Measurements from ENCODE around the gene CFAP61. TPM values are rescaled to one million over a fixed set of nuclear protein-coding genes. Genes with fewer than 3 reads are reported as not detected.

CFAP61 gene
- total RNA-seq, 2 experiments from 2014 or later: not detected

DNA sequence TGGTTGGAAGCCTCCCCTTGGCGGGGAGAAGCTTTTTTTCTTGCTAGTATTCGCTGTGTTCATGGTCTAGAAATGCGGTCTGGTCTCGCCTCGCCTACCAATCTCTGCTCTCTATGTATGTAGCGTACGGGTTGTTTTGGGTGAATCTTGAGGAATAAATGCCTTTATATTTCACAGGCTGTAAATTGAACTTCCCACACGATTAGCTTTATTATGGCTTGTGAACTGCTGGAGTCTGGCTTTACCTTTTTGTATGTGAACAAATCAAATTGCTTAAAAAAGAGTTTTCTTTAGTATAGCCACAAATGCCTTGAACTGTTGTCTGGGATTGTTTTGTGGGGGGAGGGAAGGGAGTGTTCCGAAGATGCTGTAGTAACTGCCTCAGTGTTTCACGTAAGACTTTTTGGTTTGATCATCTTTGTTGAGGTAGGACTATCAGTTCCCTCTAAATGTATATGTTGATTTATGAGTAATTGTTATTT, 317.8 kb downstream of the CFAP61 start:
- Mint-ChIP-seq H3K9me3 (no peaks in the 10 kb centered on the region), H3K4me1 (ENCODE audit: low read depth) (peaks cover 16% of the 10 kb centered on the region), H3K27ac (no peak overlapping the region), H3K36me3 (ENCODE audit: low read depth) (no peaks in the 10 kb centered on the region), H3K4me3 (peak overlapping the region; percentile 58), H3K27me3 (peaks cover 66% of the 10 kb centered on the region)
- DNase-seq (no peak), ATAC-seq (no peak)
- TF ChIP-seq, protein P1, sequence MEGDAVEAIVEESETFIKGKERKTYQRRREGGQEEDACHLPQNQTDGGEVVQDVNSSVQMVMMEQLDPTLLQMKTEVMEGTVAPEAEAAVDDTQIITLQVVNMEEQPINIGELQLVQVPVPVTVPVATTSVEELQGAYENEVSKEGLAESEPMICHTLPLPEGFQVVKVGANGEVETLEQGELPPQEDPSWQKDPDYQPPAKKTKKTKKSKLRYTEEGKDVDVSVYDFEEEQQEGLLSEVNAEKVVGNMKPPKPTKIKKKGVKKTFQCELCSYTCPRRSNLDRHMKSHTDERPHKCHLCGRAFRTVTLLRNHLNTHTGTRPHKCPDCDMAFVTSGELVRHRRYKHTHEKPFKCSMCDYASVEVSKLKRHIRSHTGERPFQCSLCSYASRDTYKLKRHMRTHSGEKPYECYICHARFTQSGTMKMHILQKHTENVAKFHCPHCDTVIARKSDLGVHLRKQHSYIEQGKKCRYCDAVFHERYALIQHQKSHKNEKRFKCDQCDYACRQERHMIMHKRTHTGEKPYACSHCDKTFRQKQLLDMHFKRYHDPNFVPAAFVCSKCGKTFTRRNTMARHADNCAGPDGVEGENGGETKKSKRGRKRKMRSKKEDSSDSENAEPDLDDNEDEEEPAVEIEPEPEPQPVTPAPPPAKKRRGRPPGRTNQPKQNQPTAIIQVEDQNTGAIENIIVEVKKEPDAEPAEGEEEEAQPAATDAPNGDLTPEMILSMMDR (IDR thresholded peaks at IDR 0.05): no peak
- ChIA-PET CTCF (no interaction called here), POLR2A (interaction anchor here (0.6 kb wide), 1 partner anchor 336 kb away, joined by 3 read pairs; no protein-coding TSS in a partner anchor)
- intact Hi-C loops (cut with micrococcal nuclease): no loop called here

DNA sequence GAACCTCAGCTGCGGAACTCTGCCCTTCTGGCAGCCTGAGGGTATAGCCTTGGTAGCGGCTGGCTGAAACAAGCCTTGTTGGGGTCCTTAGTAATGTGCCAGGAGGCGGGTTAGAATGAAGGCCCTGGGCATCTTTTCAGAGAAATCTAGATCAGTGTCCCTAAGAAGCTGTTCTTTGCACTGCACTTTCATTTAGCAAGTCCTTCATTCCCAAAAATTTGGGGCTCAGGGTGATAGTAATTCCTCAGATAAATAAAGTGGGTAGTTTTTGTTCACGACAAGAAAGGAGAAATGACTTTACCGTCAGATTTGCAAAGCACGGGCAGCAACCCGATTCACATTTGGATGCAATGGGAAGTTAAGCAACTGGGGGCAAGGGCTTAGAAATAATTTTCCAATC, 318.8 kb downstream of the CFAP61 start:
- Mint-ChIP-seq H3K27me3 (peaks cover 65% of the 10 kb centered on the region), H3K27ac (no peak overlapping the region), H3K36me3 (ENCODE audit: low read depth) (no peaks in the 10 kb centered on the region), H3K4me3 (no peak overlapping the region), H3K9me3 (no peaks in the 10 kb centered on the region), H3K4me1 (ENCODE audit: low read depth) (peaks cover 10% of the 10 kb centered on the region)
- intact Hi-C loops (cut with micrococcal nuclease): no loop called here
- ATAC-seq (no peak), DNase-seq (no peak)
- ChIA-PET CTCF (interaction anchor here (1.2 kb wide), 1 partner anchor 10 kb away, joined by 4 read pairs; no protein-coding TSS in a partner anchor), POLR2A (interaction anchor here (0.6 kb wide), 1 partner anchor 335 kb away, joined by 3 read pairs; no protein-coding TSS in a partner anchor)
- TF ChIP-seq, protein P1 (IDR thresholded peaks at IDR 0.05): no peak

DNA sequence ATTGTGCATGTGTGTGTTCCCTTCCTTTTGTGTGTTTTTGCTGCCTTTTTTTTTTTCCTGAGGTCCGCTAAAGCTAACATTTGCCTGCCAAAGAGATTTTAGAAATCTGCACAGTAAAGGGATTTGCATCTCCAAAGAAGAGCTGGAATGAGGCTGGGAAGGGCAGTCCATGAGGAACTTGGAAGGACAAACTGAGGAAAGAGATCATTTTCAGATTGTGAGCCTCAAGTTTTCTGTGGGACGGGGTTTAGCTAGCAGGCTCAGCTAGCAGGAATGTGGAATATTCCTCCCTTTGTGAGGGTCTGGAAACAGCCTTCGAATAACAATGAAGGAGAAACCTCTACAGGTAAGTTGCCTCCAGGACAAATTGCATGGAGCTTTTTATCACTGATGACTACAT, 319.3 kb downstream of the CFAP61 start:
- ChIA-PET POLR2A (no interaction called here), CTCF (interaction anchor here (1.2 kb wide), 1 partner anchor 11 kb away, joined by 4 read pairs; no protein-coding TSS in a partner anchor)
- Mint-ChIP-seq H3K27ac (no peak overlapping the region), H3K27me3 (peaks cover 60% of the 10 kb centered on the region), H3K4me1 (ENCODE audit: low read depth) (peaks cover 8% of the 10 kb centered on the region), H3K36me3 (ENCODE audit: low read depth) (no peaks in the 10 kb centered on the region), H3K9me3 (no peaks in the 10 kb centered on the region), H3K4me3 (no peak overlapping the region)
- ATAC-seq (no peak), DNase-seq (no peak)
- TF ChIP-seq, protein P1 (IDR thresholded peaks at IDR 0.05): no peak
- intact Hi-C loops (cut with micrococcal nuclease): no loop called here

DNA sequence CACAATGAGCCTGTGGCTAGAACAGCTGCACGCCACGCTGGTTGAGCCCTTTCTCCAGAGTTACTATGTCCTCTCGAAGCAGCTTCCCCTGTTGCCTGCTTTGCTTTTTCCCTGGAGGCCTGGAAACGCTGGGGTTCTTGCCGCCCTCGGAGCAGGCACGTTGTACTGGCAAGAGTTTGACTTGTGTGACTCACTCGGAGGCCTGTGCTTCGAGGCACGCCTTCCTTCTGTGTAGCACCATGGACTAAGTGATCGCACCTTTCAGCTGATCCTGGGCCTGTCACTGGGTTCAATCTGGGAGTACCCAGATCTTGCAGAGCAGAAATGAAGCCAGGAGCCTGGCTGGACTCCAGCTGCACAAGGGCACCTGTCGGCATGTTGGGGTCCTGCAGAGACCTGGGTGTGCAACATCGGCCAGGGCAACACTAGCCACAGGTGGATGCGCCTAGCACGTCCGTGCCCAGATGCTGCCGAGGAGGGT, 320.8 kb downstream of the CFAP61 start:
- DNase-seq: no peak
- peaks cover 52% of the 10 kb centered on the region for H3K27me3 Mint-ChIP-seq
- ChIA-PET CTCF (interaction anchor here (1.0 kb wide), 1 partner anchor 451 kb away, joined by 3 read pairs; no protein-coding TSS in a partner anchor), POLR2A (no interaction called here)
- ATAC-seq: no peak
- TF ChIP-seq, protein P1 (IDR thresholded peaks at IDR 0.05): no peak
- H3K4me3 Mint-ChIP-seq: no peak overlapping the region
- intact Hi-C loops (cut with micrococcal nuclease): no loop called here
- H3K4me1 Mint-ChIP-seq (ENCODE audit: low read depth): peaks cover 3% of the 10 kb centered on the region
- H3K9me3 Mint-ChIP-seq: no peaks in the 10 kb centered on the region
- no peak overlapping the region for H3K27ac Mint-ChIP-seq
- H3K36me3 Mint-ChIP-seq (ENCODE audit: low read depth): no peaks in the 10 kb centered on the region

DNA sequence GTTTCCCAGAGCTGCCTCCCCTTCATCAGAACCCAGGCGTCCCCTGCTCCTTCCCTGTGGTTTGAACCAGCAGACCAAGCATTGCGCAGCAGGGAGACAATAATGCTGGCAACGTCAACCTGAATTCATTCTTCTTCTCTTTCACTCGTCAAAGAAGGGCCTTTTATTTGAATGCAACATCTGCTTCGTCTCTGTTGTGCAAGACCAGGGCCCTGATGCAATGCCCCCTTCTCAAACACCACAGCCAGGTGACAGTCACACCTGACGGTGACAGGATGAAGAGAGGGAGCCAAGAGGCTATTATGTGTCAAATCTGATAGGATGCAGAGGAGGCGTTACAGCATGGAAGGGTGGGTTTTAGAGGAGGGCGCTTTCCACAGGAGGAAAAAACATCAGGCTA, 323.5 kb downstream of the CFAP61 start:
- Mint-ChIP-seq H3K36me3 (ENCODE audit: low read depth) (no peaks in the 10 kb centered on the region), H3K27me3 (peaks cover 42% of the 10 kb centered on the region), H3K4me3 (no peak overlapping the region), H3K27ac (no peak overlapping the region), H3K4me1 (ENCODE audit: low read depth) (no peaks in the 10 kb centered on the region), H3K9me3 (no peaks in the 10 kb centered on the region)
- POLR2A ChIA-PET: no interaction called here
- TF ChIP-seq, protein P1 (IDR thresholded peaks at IDR 0.05): no peak
- intact Hi-C loops (cut with micrococcal nuclease): no loop called here
- ATAC-seq (no peak), DNase-seq (no peak)
- CTCF ChIA-PET: no interaction called here

Measured in activated CD8-positive, alpha-beta T cell treated with anti-CD3 and anti-CD28 coated beads for 36 hours (primary cell).